ENCODE measurements around the gene SFMBT2. TPM values are rescaled to one million over a fixed set of nuclear protein-coding genes. Genes with fewer than 3 reads are reported as not detected.

The SFMBT2 gene
- total RNA-seq, 2 donors from 2014 or later, result 12.2 to 18.5 TPM

DNA sequence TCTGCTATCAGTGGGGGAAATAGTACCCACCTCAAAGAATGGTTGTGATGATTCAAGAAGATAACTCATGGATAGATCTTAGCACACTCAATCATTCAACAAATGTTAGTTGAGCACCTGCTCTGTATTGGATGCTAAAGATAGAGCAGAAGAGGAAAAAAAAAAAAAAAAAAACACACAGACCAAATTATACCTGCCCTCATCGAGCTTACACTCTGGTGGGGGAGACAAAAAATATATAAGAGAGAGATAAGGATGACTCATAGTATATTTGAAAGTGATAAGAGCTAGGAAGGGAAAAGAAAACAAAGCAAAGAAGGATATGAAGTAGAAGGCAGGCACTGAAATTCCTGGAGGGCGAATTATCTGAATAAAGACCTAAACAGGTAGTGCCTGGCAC is 258.5 kb downstream of the SFMBT2 start:
- no peak for DNase-seq (ENCODE audit: low spot score)
- Histone ChIP-seq H3K9me3 (no peaks in the 10 kb centered on the region), H3K27me3 (replicated peaks; ENCODE audit: insufficient read depth) (no peaks in the 10 kb centered on the region), H3K27ac (no peak overlapping the region), H3K4me1 (replicated peaks) (no peaks in the 10 kb centered on the region), H3K36me3 (no peaks in the 10 kb centered on the region), H3K4me3 (no peak overlapping the region)
- WGBS, result 88% methylated on average over 2 of the region's 2 CpGs
- intact Hi-C loops (cut with DNase I), result no loop called here
- TF ChIP-seq POLR2AphosphoS5 (IDR thresholded peaks at IDR 0.05) (no peak), POLR2A (IDR thresholded peaks at IDR 0.05) (no peak)
- TF ChIP-seq, protein P1, sequence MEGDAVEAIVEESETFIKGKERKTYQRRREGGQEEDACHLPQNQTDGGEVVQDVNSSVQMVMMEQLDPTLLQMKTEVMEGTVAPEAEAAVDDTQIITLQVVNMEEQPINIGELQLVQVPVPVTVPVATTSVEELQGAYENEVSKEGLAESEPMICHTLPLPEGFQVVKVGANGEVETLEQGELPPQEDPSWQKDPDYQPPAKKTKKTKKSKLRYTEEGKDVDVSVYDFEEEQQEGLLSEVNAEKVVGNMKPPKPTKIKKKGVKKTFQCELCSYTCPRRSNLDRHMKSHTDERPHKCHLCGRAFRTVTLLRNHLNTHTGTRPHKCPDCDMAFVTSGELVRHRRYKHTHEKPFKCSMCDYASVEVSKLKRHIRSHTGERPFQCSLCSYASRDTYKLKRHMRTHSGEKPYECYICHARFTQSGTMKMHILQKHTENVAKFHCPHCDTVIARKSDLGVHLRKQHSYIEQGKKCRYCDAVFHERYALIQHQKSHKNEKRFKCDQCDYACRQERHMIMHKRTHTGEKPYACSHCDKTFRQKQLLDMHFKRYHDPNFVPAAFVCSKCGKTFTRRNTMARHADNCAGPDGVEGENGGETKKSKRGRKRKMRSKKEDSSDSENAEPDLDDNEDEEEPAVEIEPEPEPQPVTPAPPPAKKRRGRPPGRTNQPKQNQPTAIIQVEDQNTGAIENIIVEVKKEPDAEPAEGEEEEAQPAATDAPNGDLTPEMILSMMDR (IDR thresholded peaks at IDR 0.05), result no peak

DNA sequence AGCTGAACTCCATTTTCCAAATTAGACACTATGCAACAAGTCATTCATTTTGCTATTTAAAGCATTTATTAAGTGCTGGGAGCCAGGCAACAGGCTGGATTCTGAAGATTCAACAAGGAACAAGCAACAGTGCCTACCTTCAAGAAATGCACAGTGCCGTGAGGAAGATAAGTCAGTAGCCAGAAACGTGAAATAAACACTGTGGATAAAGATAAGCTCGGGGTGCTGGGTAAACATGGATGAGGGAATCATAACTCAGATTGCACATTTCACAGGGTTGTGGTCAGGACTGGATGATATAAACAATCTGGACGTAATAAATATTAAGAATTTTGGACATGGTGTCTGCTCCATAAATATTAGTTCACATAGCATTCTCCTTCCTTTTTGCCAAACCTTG is 259.3 kb downstream of the SFMBT2 start:
- DNase-seq (ENCODE audit: low spot score), result no peak

DNA sequence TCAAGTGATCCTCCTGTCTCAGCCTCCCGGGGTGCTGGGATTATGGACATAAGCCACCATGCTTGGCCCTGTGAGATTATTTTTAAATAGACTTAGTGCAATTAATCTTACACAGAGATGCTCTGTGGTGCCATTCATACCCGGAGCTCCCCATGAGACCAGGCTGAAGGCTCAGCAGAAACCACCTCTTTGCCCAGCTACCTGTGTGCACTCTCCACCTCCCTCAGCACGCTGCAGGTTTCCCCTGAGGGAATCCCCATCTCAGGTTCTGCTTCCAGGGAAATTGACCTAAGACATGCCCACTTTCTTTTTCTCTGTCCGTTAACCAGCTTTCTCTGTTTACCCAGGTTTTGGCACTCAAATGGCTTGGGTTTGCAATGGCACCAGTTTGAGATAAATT is 260.5 kb downstream of the SFMBT2 start:
- TF ChIP-seq, protein P1 (IDR thresholded peaks at IDR 0.05), result no peak
- TF ChIP-seq POLR2AphosphoS5 (IDR thresholded peaks at IDR 0.05) (no peak), POLR2A (IDR thresholded peaks at IDR 0.05) (no peak)
- H3K4me3 ChIP-seq, result no peak overlapping the region
- intact Hi-C loops (cut with DNase I), result no loop called here
- whole genome bisulfite sequencing, result 75% methylated on average over 4 of the region's 4 CpGs
- no peak overlapping the region for H3K27ac ChIP-seq
- no peak for DNase-seq (ENCODE audit: low spot score)
- no peaks in the 10 kb centered on the region for H3K27me3 ChIP-seq (replicated peaks; ENCODE audit: insufficient read depth)
- H3K4me1 ChIP-seq (replicated peaks), result no peaks in the 10 kb centered on the region
- no peaks in the 10 kb centered on the region for H3K36me3 ChIP-seq
- no peaks in the 10 kb centered on the region for H3K9me3 ChIP-seq

More for the DNA sequence above, 259.3 kb downstream of the SFMBT2 start:
- Histone ChIP-seq H3K36me3 (no peaks in the 10 kb centered on the region), H3K9me3 (no peaks in the 10 kb centered on the region), H3K27ac (no peak overlapping the region), H3K27me3 (replicated peaks; ENCODE audit: insufficient read depth) (no peaks in the 10 kb centered on the region), H3K4me3 (no peak overlapping the region), H3K4me1 (replicated peaks) (no peaks in the 10 kb centered on the region)
- 39% methylated on average over 4 of the region's 4 CpGs for WGBS
- TF ChIP-seq, protein P1 (IDR thresholded peaks at IDR 0.05), result no peak
- TF ChIP-seq POLR2A (IDR thresholded peaks at IDR 0.05), result no peak
- TF ChIP-seq POLR2AphosphoS5 (IDR thresholded peaks at IDR 0.05), result no peak
- intact Hi-C loops (cut with DNase I), result no loop called here

DNA sequence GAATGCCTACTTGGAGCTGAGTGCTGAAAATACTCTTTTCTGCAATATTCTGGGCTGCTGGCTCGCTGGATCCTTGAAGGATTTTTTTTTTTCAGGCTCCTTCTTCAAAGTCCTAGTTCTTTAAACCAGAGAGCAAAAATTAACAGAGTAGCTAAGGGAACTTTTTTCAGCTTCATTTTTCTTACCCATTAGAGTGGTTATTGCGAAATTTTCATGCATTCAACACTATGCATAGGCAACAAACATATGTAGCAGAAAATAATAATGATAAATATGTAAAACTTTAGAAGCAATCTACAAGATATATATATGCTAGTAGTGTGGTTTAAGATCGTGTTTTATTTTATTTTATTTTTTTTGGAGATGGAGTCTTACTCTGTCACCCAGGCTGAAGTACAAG is 264.6 kb downstream of the SFMBT2 start:
- Histone ChIP-seq H3K27me3 (replicated peaks; ENCODE audit: insufficient read depth) (no peaks in the 10 kb centered on the region), H3K36me3 (no peaks in the 10 kb centered on the region), H3K9me3 (no peaks in the 10 kb centered on the region), H3K27ac (no peak overlapping the region), H3K4me1 (replicated peaks) (no peaks in the 10 kb centered on the region), H3K4me3 (no peak overlapping the region)
- intact Hi-C loops (cut with DNase I), result no loop called here
- 80% methylated on average over 3 of the region's 3 CpGs for WGBS
- no peak for DNase-seq (ENCODE audit: low spot score)
- TF ChIP-seq, protein P1 (IDR thresholded peaks at IDR 0.05), result no peak

DNA sequence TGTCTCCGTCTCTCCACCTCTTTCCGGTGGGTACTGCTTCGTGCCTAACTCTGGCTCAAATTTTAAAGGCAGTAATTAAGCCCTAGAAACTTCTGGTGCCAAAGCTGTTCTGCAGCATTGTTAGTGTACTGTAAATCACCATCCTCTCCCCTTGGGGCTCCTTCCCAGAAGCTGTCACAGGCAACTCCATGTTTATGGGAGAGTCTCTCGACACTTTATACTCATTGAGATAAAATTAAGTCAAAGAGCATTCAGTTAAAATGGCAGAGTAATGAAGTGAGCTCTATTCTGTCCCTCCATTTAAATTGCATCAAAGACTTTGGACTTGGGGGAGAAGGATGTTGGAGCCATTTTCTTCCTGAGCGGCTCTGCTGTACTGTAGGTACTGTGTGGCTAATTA is 274.8 kb downstream of the SFMBT2 start:
- H3K36me3 ChIP-seq, result no peaks in the 10 kb centered on the region
- intact Hi-C loops (cut with DNase I), result no loop called here
- H3K27ac ChIP-seq, result no peak overlapping the region
- no peaks in the 10 kb centered on the region for H3K27me3 ChIP-seq (replicated peaks; ENCODE audit: insufficient read depth)
- H3K4me3 ChIP-seq, result no peak overlapping the region
- no peak for DNase-seq (ENCODE audit: low spot score)
- H3K4me1 ChIP-seq (replicated peaks), result no peaks in the 10 kb centered on the region
- no peak for TF ChIP-seq POLR2AphosphoS5 (IDR thresholded peaks at IDR 0.05)
- WGBS, result 34% methylated on average over 5 of the region's 5 CpGs
- H3K9me3 ChIP-seq, result no peaks in the 10 kb centered on the region

All from prostate gland (tissue), 2 donors.